Smooth muscle cell (in vitro differentiated cells): ENCODE measurements around the gene SHOX. TPM values are rescaled to one million over a fixed set of nuclear protein-coding genes. Genes with fewer than 3 reads are reported as not detected.
"Not testable (repeated sequence)": the region's sequence is repeated elsewhere in the genome, so short reads cannot be mapped to it uniquely, and the experiment has no call there.

ENCODE experiments used
- DNase-seq: peaks from one replicate; lab custom pipeline; 2025; ENCODE audit not compliant: unreplicated experiment; lab: John Stamatoyannopoulos, UW
- H2AFZ ChIP-seq: fragments of 200-600 bp; sonication (generic); 2 replicates; pipeline ENCODE4 v1.6.0; 2016; ENCODE audit warnings: antibody characterized with exemption, low read depth, mild to moderate bottlenecking
- H3F3A ChIP-seq: fragments of 200-600 bp; sonication (generic); 2 replicates; pipeline ENCODE4 v1.6.0; 2017; ENCODE audit warnings: antibody characterized with exemption, low read depth
- H3K27ac ChIP-seq: fragments of 200-600 bp; sonication (generic); 2 replicates; pipeline ENCODE4 v1.5.1; 2016; ENCODE audit warnings: low read depth, mild to moderate bottlenecking
- H3K27me3 ChIP-seq: fragments of 200-600 bp; sonication (generic); 2 replicates; pipeline ENCODE4 v1.6.1; 2016; ENCODE audit warnings: low read depth, mild to moderate bottlenecking
- H3K36me3 ChIP-seq: fragments of 200-600 bp; sonication (generic); 2 replicates; pipeline ENCODE4 v1.5.1; 2016; ENCODE audit warnings: low read depth
- H3K4me1 ChIP-seq: fragments of 200-600 bp; sonication (generic); 2 replicates; pipeline ENCODE4 v1.5.1; 2016; ENCODE audit warnings: low read depth
- H3K4me2 ChIP-seq: fragments of 200-600 bp; sonication (generic); 2 replicates; pipeline ENCODE4 v1.6.0; 2016; ENCODE audit warnings: mild to moderate bottlenecking
- H3K4me3 ChIP-seq: fragments of 200-600 bp; sonication (generic); 2 replicates; pipeline ENCODE4 v1.5.1; 2016; ENCODE audit warnings: mild to moderate bottlenecking
- H3K79me2 ChIP-seq: fragments of 200-600 bp; sonication (generic); 2 replicates; pipeline ENCODE4 v1.6.0; 2016; ENCODE audit warnings: low read depth, mild to moderate bottlenecking
- H3K9ac ChIP-seq: fragments of 200-600 bp; sonication (generic); 2 replicates; pipeline ENCODE4 v1.6.0; 2016; ENCODE audit warnings: low read depth
- H3K9me3 ChIP-seq: fragments of 200-600 bp; sonication (generic); replicated peaks from 2 replicates; pipeline ENCODE4 v1.5.1; 2016; ENCODE audit warnings: low read depth
- H4K20me1 ChIP-seq: fragments of 200-600 bp; sonication (generic); 2 replicates; pipeline ENCODE4 v1.6.0; 2016; ENCODE audit warnings: low read depth
- CTCF ChIP-seq: fragments of 200-600 bp; sonication (generic); IDR thresholded peaks from 2 replicates; pipeline ENCODE4 v1.5.1; 2017; ENCODE audit warnings: borderline replicate concordance, mild to moderate bottlenecking, antibody characterized with exemption; ENCODE audit not compliant: insufficient read depth, poor library complexity, severe bottlenecking
- WGBS: methylation state at CpG from one replicate; pipeline ENCODE4 v1.1.7; 2016; ENCODE audit warnings: low lambda C conversion rate; 5-methylcytosine and 5-hydroxymethylcytosine counted together
- polyA plus RNA-seq: library from polyadenylated mRNA; unstranded; fragments of >200 nt; fragmentation: Nextera tagmentation; extraction: Ambion mirVana; gene quantifications from 2 replicates; pipeline ENCODE4 v1.2.1, GENCODE V29; 2016
- total RNA-seq: library from RNA; depleted of rRNA; stranded (reverse); fragments of >200 nt; gene quantifications from 2 replicates; pipeline ENCODE4 v1.2.3, GENCODE V29; 2014

The SHOX gene
- total and polyA plus RNA-seq, 2 experiments from 2014 or later = not detected

DNA sequence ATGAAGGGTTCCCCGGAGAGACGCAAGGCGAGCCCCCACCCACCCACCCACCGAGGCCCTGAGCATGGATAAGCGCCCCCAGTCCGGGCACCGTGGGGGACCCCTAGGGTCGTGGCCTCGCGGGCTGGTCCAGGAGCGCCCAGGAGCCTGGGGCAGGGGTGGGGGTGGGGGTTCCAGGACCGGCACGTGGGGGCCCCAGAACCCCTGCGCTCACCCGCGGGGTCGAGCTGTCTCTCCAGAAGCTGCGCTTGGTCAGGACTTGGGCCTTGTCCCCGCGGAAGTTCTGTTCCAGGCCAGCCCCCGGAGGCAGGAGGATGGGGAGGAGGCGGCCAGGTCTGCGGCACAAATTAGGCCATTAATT, 11.2 kb upstream of the SHOX start:
- Histone ChIP-seq H3K4me2 (no peak overlapping the region), H4K20me1 (no peaks in the 10 kb centered on the region), H3K27ac (no peak overlapping the region), H3K79me2 (no peaks in the 10 kb centered on the region), H2AFZ (no peak overlapping the region), H3K4me3 (no peak overlapping the region), H3K36me3 (no peaks in the 10 kb centered on the region), H3K27me3 (peaks cover 79% of the 10 kb centered on the region), H3K9me3 (no peaks in the 10 kb centered on the region), H3K4me1 (peaks cover 3% of the 10 kb centered on the region), H3K9ac (no peak overlapping the region), H3F3A (no peaks in the 10 kb centered on the region)
- TF ChIP-seq CTCF = no peak
- 18% methylated on average over 8 of the region's 23 CpGs for WGBS
- no peak for DNase-seq

- H3K9me3 ChIP-seq = no peaks in the 10 kb centered on the region
- no peak for DNase-seq
- no peaks in the 10 kb centered on the region for H4K20me1 ChIP-seq
- peaks cover 84% of the 10 kb centered on the region for H3K27me3 ChIP-seq
- no peaks in the 10 kb centered on the region for H3K36me3 ChIP-seq
- H3F3A ChIP-seq = no peaks in the 10 kb centered on the region
- 9% methylated on average over 39 of the region's 48 CpGs for WGBS
- H2AFZ ChIP-seq = no peak overlapping the region
- no peak overlapping the region for H3K9ac ChIP-seq
- no peak overlapping the region for H3K4me2 ChIP-seq
- peaks cover 3% of the 10 kb centered on the region for H3K4me1 ChIP-seq
- no peak for TF ChIP-seq CTCF
- H3K4me3 ChIP-seq = no peak overlapping the region
- no peak overlapping the region for H3K27ac ChIP-seq
- H3K79me2 ChIP-seq = no peaks in the 10 kb centered on the region
Measured at GRCh38 chrX:619812-620531, 10.6 kb upstream of the SHOX start.

DNA sequence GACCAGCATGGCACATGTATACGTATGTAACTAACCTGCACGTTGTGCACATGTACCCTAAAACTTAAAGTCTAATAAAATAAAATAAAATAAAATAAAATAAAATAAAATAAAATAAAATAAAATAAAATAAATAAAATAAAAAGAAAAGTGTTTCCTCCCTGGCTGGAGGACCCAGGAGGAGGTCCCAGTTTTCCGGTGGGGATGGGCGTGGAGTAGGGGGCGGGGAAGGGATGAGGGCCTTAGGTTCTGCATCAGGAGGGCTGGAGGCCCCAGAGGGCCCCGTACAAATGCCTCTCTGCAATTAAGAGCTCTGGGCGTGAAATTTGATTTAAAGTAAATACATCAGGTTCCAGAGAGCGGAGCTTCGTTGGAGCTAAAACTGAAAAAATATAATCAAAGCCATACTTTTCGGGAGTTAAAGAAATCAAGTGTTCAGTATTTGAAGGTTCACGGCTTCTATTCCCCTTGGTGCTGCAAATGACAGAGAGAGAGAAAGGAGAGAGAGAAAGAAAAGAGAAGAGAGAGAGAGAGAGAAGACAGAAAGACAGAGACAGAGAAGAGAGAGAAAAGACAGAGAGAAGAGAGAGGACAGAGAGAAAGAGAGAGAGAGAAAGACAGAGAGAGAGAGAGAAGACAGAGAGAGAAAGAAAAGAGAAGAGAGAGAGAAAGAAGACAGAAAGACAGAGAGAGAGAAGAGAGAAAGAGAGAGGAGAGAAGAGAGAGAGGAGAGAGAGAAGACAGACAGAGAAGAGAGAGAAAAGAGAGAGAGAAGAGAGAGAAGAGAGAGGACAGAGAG, 8.7 kb upstream of the SHOX start:
- Histone ChIP-seq H3K36me3 (no peaks in the 10 kb centered on the region), H3K4me3 (no peak overlapping the region), H3K4me1 (peaks cover 3% of the 10 kb centered on the region), H2AFZ (no peak overlapping the region), H3K79me2 (no peaks in the 10 kb centered on the region), H3K27ac (no peak overlapping the region), H3K27me3 (peaks cover 90% of the 10 kb centered on the region), H3K9ac (no peak overlapping the region), H3K9me3 (no peaks in the 10 kb centered on the region), H3K4me2 (no peak overlapping the region), H3F3A (no peaks in the 10 kb centered on the region), H4K20me1 (no peaks in the 10 kb centered on the region)
- DNase-seq = no peak
- WGBS = 39% methylated on average over 11 of the region's 11 CpGs
- TF ChIP-seq CTCF = no peak

DNA sequence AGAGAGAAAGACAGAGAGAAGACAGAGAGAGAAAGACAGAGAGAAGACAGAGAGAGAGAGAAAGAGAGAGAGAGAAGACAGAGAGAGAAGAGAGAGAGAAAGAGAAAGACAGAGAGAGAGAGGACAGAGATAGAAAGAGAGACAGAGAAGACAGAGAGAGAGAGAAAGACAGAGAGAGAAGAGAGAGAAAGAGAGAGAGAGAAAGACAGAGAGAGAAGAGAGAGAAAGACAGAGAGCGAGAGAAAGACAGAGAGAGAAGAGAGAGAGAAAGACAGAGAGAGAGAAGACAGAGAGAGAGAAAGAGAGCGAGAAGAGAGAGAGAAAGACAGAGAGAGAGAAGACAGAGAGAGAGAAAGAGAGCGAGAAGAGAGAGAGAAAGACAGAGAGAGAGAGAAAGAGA, 7.8 kb upstream of the SHOX start:
- not testable (repeated sequence) for H2AFZ ChIP-seq, H3K4me1 ChIP-seq, H3K79me2 ChIP-seq, H3K9ac ChIP-seq, H3K27ac ChIP-seq, H3K4me2 ChIP-seq, H3F3A ChIP-seq, H3K36me3 ChIP-seq, H3K9me3 ChIP-seq, DNase-seq, H4K20me1 ChIP-seq, H3K4me3 ChIP-seq
- H3K27me3 ChIP-seq = peaks cover 91% of the 10 kb centered on the region
- 26% methylated on average over 2 of the region's 3 CpGs for WGBS
